ENCODE results near the gene WASL.

DNA sequence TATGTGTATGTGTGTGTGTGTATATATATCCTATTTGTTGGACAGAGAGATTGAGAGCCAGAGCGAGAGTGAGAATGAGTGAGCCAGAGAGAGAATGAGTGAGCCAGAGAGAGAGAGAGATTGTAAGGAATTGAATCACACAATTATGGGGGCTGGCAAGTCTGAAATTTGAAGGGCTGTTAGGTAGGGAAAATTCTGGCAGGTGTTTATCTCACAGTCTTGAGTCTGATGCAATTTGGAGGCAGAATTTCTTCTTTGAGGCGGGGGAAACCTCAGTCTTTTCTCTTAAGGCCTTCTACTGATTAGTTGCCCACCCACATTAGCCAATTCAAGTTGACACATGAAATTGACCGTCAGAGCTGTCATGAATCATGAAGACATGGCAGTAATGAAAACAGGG, 41.0 kb upstream of the WASL start:
- TF ChIP-seq, protein P1, sequence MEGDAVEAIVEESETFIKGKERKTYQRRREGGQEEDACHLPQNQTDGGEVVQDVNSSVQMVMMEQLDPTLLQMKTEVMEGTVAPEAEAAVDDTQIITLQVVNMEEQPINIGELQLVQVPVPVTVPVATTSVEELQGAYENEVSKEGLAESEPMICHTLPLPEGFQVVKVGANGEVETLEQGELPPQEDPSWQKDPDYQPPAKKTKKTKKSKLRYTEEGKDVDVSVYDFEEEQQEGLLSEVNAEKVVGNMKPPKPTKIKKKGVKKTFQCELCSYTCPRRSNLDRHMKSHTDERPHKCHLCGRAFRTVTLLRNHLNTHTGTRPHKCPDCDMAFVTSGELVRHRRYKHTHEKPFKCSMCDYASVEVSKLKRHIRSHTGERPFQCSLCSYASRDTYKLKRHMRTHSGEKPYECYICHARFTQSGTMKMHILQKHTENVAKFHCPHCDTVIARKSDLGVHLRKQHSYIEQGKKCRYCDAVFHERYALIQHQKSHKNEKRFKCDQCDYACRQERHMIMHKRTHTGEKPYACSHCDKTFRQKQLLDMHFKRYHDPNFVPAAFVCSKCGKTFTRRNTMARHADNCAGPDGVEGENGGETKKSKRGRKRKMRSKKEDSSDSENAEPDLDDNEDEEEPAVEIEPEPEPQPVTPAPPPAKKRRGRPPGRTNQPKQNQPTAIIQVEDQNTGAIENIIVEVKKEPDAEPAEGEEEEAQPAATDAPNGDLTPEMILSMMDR (IDR thresholded peaks at IDR 0.05): no peak
- TF ChIP-seq POLR2A (IDR thresholded peaks at IDR 0.05): no peak
- no peak for TF ChIP-seq POLR2AphosphoS5 (IDR thresholded peaks at IDR 0.05)
